ENCODE results near the gene RFX1.
"Not testable (repeated sequence)": the region's sequence is repeated elsewhere in the genome, so short reads cannot be mapped to it uniquely, and the experiment has no call there.

The RFX1 gene

GRCh38 chr19:14052470-14052869 lies 46.4 kb upstream of the RFX1 start:
- no peak for TF ChIP-seq CTCF (IDR thresholded peaks at IDR 0.05; ENCODE audit: control insufficient read depth, insufficient read depth, low read depth, low read length, missing control alignments)
- no peak for DNase-seq (ENCODE audit: low read depth)
- H3K4me3 ChIP-seq (ENCODE audit: control insufficient read depth, low read depth, low read length), result no peak overlapping the region

GRCh38 chr19:14051980-14052379 lies 45.9 kb upstream of the RFX1 start:
- no peak overlapping the region for H3K4me3 ChIP-seq (ENCODE audit: control insufficient read depth, low read depth, low read length)
- DNase-seq (ENCODE audit: low read depth), result no peak
- TF ChIP-seq CTCF (IDR thresholded peaks at IDR 0.05; ENCODE audit: control insufficient read depth, insufficient read depth, low read depth, low read length, missing control alignments), result no peak

- DNase-seq (ENCODE audit: low read depth); H3K4me3 ChIP-seq (ENCODE audit: control insufficient read depth, low read depth, low read length): not testable (repeated sequence)
Observed at GRCh38 chr19:14050961-14051360, 44.8 kb upstream of the RFX1 start.

- no peak for DNase-seq (ENCODE audit: low read depth)
- H3K4me3 ChIP-seq (ENCODE audit: control insufficient read depth, low read depth, low read length), result no peak overlapping the region
- no peak for TF ChIP-seq CTCF (IDR thresholded peaks at IDR 0.05; ENCODE audit: control insufficient read depth, insufficient read depth, low read depth, low read length, missing control alignments)
Observed at GRCh38 chr19:14050512-14050911, 44.4 kb upstream of the RFX1 start.

GRCh38 chr19:14048443-14049153 lies 42.5 kb upstream of the RFX1 start:
- DNase-seq (ENCODE audit: low read depth), result no peak
- TF ChIP-seq CTCF (IDR thresholded peaks at IDR 0.05; ENCODE audit: control insufficient read depth, insufficient read depth, low read depth, low read length, missing control alignments), result peak; percentile 89
- no peak overlapping the region for H3K4me3 ChIP-seq (ENCODE audit: control insufficient read depth, low read depth, low read length)

- not testable (repeated sequence) for DNase-seq (ENCODE audit: low read depth); H3K4me3 ChIP-seq (ENCODE audit: control insufficient read depth, low read depth, low read length)
Observed at GRCh38 chr19:14047866-14048265, 41.7 kb upstream of the RFX1 start.

GRCh38 chr19:14042659-14043608 lies 36.8 kb upstream of the RFX1 start:
- DNase-seq (ENCODE audit: low read depth); H3K4me3 ChIP-seq (ENCODE audit: control insufficient read depth, low read depth, low read length): not testable (repeated sequence)
- peak; percentile 68 for TF ChIP-seq CTCF (IDR thresholded peaks at IDR 0.05; ENCODE audit: control insufficient read depth, insufficient read depth, low read depth, low read length, missing control alignments)

All from AG09309 (cell line).